ENCODE measurements around the gene SPAG5.

- no peak for TF ChIP-seq CTCF (IDR thresholded peaks at IDR 0.05; ENCODE audit: low read length)
- TF ChIP-seq EZH2 (optimal IDR thresholded peaks at IDR 0.05; ENCODE audit: low read depth, low read length): no peak
- no peak for TF ChIP-seq EZH2phosphoT487 (IDR thresholded peaks at IDR 0.05; ENCODE audit: low read length)
These were observed 16.6 kb upstream of the SPAG5 start for GRCh38 chr17:28615260-28615940.
